Subcutaneous adipose tissue (tissue), 4 donors: ENCODE measurements around the gene DGUOK. TPM values are rescaled to one million over a fixed set of nuclear protein-coding genes. Genes with fewer than 3 reads are reported as not detected.

ENCODE experiments used
- CTCF ChIP-seq: fragments of 450-650 bp; IDR thresholded peaks from one replicate; pipeline ENCODE4 v1.5.1; 2016; ENCODE audit warnings: low read depth, mild to moderate bottlenecking, control low read depth, antibody characterized with exemption, moderate library complexity
- total RNA-seq, 4 donors: library from RNA; depleted of rRNA; stranded (reverse); fragments of >200 nt; gene quantifications; one replicate each; pipeline ENCODE4 v1.1.0, GENCODE V29; 2016

The DGUOK gene
- total RNA-seq, 4 donors from 2014 or later, result 34.8 to 54.0 (median 45.8) TPM

GRCh38 chr2:73979686-73980085 is 53.0 kb downstream of the DGUOK start:
- TF ChIP-seq CTCF, result no peak

- TF ChIP-seq CTCF, result no peak
Measured at GRCh38 chr2:73980566-73980965, 53.9 kb downstream of the DGUOK start.

GRCh38 chr2:73981081-73982001 is 54.7 kb downstream of the DGUOK start:
- TF ChIP-seq CTCF, result no peak

GRCh38 chr2:73982140-73982617 is 55.5 kb downstream of the DGUOK start:
- no peak for TF ChIP-seq CTCF

GRCh38 chr2:73983322-73984202 is 56.9 kb downstream of the DGUOK start:
- no peak for TF ChIP-seq CTCF

GRCh38 chr2:73984203-73984921 is 57.7 kb downstream of the DGUOK start, which contains the start of gene TET3:
Gene TET3 (plus strand): TSS chr2:73984910. CDS start chr2:73986404, 1,494 bp downstream.
- no peak for TF ChIP-seq CTCF
